ENCODE results near the gene PIR.

DNA sequence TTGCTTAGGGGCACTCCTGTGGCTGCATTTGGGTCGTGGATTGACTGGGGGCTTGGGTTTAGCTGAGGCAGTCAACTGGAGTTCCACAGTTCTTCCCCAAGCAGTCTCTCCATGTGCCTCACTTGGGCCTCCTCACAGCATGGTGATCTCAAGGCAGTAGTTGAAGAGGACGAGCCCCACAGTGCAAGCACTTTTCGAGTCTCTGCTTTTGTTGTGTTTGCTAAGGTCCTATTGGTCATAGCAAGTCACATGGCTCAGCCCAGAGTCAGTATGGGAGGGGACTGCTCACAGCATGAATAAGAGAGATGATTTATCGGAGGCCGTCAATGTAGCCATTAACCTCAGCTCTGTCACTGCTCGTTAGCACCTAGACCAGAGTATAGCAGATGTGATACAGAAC lies 37.2 kb upstream of the PIR start:
- TF ChIP-seq CTCF (IDR thresholded peaks at IDR 0.05): no peak
- no peak for TF ChIP-seq ZFX (IDR thresholded peaks at IDR 0.05; ENCODE audit: borderline replicate concordance)

Measured in 22Rv1 (cell line).